Measurements from ENCODE around the gene KCNJ14.

The KCNJ14 gene

GRCh38 chr19:48507911-48508439 is 52.6 kb downstream of the KCNJ14 start:
- no peak for DNase-seq (ENCODE audit: low read depth in 2 of 2)

- DNase-seq (ENCODE audit: low read depth in 2 of 2) = no peak
These were observed 53.5 kb downstream of the KCNJ14 start for GRCh38 chr19:48508729-48509411.

- no peak for DNase-seq (ENCODE audit: low read depth in 2 of 2)
These were observed 54.3 kb downstream of the KCNJ14 start for GRCh38 chr19:48509467-48510194.

GRCh38 chr19:48510421-48511268 is 55.3 kb downstream of the KCNJ14 start:
- peak; percentile 55 to 58 for DNase-seq (ENCODE audit: low read depth in 2 of 2)

GRCh38 chr19:48511321-48511731 is 56.0 kb downstream of the KCNJ14 start:
- no peak for DNase-seq (ENCODE audit: low read depth in 2 of 2)

GRCh38 chr19:48511800-48512503 is 56.6 kb downstream of the KCNJ14 start, which contains the start of gene LMTK3:
Gene LMTK3, minus strand, starts transcription at chr19:48511835. Its CDS starts 259 bp downstream, at chr19:48511576.
- peak; percentile 50 to 68 for DNase-seq (ENCODE audit: low read depth in 2 of 2)

- no peak for DNase-seq (ENCODE audit: low read depth in 2 of 2)
These were observed 57.3 kb downstream of the KCNJ14 start for GRCh38 chr19:48512504-48513288.

- DNase-seq (ENCODE audit: low read depth in 2 of 2) = peak; percentile 53 to 63
These were observed 58.1 kb downstream of the KCNJ14 start for GRCh38 chr19:48513289-48514122.

GRCh38 chr19:48514123-48514458 is 58.7 kb downstream of the KCNJ14 start:
- no peak for DNase-seq (ENCODE audit: low read depth in 2 of 2)

- no peak for DNase-seq (ENCODE audit: low read depth in 2 of 2)
These were observed 61.2 kb downstream of the KCNJ14 start for GRCh38 chr19:48516536-48516935.

Data from stimulated activated CD4-positive, alpha-beta T cell treated with anti-CD3 and anti-CD28 coated beads, Interleukin-12 subunit alpha, Interleukin-12 subunit beta, amount 100 ng/mL, for 24 hours (primary cell).